Measurements from ENCODE around the gene CALB2.

- no peak for TF ChIP-seq CTCF (IDR thresholded peaks at IDR 0.05)
- no peak for TF ChIP-seq POLR2AphosphoS5 (IDR thresholded peaks at IDR 0.05)
- no peak for TF ChIP-seq POLR2A (IDR thresholded peaks at IDR 0.05)
- no peak for TF ChIP-seq EP300 (IDR thresholded peaks at IDR 0.05)
Measured at GRCh38 chr16:71410146-71410545, 51.6 kb downstream of the CALB2 start.
